ENCODE results near the gene AMZ2.

DNA sequence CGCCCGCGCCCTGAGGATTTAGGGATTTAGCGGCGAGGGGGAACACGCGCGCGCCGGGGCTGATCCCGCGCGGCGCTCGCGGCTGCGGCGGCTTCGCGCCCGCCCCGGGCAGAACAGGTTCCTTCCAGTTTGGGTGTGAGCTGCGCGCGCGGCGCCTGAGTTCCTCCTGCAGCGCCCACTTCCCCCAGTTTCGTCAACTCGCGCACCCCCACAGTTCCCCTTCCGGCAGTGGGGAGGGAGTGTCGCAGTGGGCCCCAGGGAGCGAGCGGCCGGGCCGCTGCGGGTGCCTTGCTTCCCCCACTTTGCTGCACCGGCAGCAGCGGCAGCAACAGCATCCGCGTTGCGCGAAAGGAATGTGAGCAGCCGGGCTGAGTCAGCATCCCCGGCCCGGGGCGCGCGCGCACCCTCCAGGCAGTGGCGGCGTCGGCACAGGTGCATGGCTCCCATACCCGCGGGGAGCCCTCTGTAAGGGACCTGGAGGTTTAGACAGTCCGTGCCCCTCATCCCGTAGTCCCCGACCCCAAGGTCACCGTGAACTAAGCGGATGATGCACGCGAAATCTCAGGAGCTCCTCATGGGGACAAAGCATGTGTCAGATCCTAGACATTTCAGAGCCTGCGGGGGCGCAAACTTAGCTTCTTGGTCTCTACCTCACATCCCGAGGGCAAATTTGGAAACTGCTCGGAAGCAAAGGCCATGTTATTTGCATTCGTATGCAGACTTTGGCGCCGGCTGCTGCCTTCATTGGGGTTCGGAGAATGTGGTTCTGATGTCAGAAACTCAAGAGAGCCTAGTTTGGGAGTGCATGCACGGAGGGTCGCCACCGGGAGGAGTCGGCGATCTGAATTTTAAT is 44.2 kb downstream of the AMZ2 start:
- no peak; the same call in 1 of the 2 replicates for TF ChIP-seq CTCF (IDR thresholded peaks at IDR 0.05)
- no peak for TF ChIP-seq POLR2AphosphoS5 (IDR thresholded peaks at IDR 0.05; ENCODE audit: low read depth, low read length)
- no peak for TF ChIP-seq SIN3A (IDR thresholded peaks at IDR 0.05; ENCODE audit: borderline replicate concordance, insufficient read depth, low read depth, low read length)
- no peak for TF ChIP-seq REST (IDR thresholded peaks at IDR 0.05; ENCODE audit: insufficient read depth in 1 of 2, low read depth in 2 of 2, low read length in 1 of 2)
